ENCODE results near the gene VWC2.

VWC2 gene

GRCh38 chr7:49852619-49853462 is 79.4 kb downstream of the VWC2 start:
- DNase-seq: peak; percentile 41

DNA sequence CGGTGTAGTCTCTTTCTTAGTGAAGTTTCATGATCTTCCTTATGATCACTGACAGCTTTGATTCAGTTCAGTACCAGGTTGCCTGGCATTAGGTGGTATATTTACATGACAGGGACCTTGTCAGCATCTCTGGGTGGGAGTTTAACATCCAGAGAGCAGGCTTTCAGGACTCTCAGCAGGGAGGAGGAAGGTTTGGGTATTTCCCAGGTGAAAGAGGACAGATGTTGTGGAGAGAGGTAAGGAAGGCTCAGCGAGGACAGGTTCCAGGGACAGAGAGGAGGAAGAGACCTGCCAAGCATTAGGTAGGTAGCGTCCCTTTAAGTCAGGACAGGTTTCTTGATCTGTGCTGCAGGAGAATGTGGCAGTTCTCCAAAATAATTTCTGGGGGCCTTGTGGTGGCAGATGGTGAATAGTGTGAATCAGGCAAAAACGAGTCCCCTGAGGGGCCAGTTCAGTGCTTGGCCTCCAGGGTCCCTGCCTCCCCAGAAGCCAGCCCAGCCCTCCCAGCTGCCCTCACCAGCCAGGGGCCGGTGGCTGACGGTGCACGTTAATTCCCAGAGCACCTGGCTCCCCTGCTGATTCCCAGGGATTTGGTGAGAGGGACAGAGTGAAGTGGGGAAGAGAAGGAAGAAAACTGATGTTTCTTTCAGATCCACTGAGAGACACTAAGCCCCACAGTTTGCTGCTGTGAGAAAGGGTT is 82.0 kb downstream of the VWC2 start:
- no peak for DNase-seq

- no peak for DNase-seq
These were observed 86.9 kb downstream of the VWC2 start for GRCh38 chr7:49860293-49860692.

- no peak for DNase-seq
These were observed 92.8 kb downstream of the VWC2 start for GRCh38 chr7:49866076-49866735.

DNA sequence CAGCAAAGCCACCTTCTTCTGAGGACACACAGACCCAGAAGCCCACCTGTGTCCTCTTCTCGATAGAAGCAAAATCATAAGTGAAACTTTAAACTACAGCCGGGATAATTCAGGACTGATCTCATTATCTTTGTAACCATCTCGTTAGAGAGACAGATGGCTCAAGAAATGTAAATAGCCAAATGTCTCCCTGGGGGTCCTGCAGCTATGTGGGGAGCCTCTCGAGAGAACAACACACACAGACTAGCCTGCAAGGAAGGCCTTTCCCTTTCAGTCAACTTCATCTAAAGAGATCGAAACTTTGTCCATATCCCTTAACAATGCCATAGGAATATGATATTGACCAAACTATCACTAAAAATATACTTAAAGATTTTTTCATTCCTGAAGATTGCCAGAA is 93.5 kb downstream of the VWC2 start:
- DNase-seq: no peak

- DNase-seq: no peak
These were observed 100.0 kb downstream of the VWC2 start for GRCh38 chr7:49873420-49873819.

DNA sequence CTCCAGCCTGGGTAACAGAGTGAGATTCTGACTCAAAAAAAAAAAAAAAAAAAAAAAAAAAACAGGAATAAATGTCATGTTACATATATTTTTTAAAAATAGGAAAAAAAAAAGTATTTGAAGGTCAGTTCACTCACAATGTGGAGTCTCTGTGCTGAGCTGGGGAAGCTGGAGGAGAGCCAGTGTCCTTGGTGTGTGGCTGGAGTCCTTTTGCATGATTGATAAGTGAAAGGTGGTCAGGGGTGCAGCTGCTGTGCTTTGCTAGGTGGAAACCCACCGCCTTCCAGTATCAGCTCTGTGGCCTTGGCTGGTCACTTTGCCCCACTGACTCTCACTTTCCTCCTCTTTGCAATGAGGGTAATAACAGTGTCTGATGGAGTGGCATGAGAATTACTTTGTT is 101.9 kb downstream of the VWC2 start:
- no peak for DNase-seq

DNA sequence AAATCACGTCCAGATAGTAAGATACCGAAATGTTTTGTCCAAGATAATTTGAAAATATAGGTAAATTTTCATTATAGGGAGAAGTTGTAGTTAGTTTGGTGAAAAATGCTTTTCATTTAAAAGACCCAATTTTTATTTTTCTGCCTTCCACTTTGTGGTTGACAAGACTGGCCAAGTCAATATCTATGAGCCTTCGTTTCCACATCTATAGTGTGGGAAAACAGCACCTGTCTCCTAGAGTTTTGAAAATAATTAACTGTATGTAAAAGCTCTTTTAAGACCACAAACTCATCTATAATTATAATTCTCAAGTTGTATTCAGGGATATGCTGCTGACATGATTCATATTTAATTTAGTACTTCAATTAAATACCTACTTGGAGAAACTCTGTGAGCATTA is 102.8 kb downstream of the VWC2 start:
- no peak for DNase-seq

DNA sequence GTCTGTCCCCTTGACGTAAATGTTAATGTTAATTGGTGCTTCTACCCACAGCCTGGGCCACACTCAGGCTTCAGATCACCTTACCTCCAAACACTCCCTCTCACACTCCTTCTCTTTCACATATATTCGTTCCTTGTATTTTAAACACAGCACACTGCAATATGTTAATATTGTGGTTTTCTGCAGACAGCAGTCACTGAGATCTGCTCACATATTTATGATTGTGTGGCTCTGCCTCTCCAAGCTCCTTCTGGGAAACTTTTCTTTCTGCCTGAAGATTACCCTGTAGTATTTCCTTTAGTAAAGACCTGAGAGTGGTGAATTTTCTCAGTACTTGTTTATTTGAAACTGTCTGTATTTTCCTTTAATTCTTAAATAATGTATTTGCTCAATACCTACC is 104.7 kb downstream of the VWC2 start:
- DNase-seq: no peak

GRCh38 chr7:49878627-49879026 is 105.2 kb downstream of the VWC2 start:
- DNase-seq: no peak

DNA sequence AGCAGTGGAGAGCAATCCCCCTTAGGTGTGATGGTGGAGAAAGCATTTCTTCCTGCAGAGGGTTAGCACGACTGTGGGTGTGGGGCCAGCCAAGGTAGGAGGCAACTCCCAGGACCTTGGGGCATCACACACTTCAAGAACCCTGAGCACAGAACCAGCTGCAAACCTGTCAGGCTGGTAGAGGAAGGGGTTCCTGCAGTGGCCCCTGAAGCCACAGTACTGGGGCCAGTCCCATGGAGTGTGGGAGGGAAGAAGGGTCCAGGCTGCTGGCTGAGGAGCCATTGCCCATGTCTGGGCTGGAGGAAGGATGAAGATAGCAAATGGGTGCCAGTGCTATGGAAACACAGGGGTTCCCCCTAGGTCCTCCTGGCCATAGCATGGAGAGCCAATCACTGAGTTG is 110.5 kb downstream of the VWC2 start:
- DNase-seq: no peak

DNA sequence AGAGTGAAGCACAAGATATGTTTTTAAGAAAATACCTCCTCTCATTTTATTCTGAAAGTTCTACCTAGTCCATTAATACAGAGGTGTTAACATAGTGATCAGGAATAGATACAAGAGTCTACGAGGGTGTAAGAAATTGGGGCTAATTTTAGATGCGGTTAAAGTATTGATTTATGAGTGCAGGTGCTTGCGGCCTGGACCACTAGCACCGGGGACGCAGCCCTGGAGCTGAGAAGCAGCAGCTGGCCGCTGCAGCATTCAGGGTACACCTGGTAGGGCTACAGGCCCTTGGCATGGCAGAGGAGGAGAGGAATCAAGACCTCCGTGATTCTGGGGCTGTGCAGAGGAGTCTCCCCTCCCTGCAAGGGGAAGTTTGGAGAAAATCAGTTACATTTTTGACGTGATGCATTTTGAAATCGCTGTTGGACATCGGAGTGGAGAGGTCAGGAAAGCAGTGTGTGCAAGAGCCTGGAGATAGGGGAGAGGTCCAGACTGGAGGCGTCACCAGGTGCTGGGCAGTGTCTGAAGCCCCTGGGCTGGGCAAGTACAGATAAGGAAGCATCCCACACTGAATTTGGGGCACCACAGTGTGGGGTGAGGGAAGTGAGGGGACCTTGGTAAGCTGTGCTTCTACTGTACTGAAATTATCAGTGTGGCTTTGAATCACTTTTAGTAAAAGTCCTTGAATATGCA is 112.3 kb downstream of the VWC2 start:
- no peak for DNase-seq

- DNase-seq: no peak
These were observed 119.0 kb downstream of the VWC2 start for GRCh38 chr7:49892481-49892880.

- DNase-seq: no peak
These were observed 119.7 kb downstream of the VWC2 start for GRCh38 chr7:49893131-49893530.

DNA sequence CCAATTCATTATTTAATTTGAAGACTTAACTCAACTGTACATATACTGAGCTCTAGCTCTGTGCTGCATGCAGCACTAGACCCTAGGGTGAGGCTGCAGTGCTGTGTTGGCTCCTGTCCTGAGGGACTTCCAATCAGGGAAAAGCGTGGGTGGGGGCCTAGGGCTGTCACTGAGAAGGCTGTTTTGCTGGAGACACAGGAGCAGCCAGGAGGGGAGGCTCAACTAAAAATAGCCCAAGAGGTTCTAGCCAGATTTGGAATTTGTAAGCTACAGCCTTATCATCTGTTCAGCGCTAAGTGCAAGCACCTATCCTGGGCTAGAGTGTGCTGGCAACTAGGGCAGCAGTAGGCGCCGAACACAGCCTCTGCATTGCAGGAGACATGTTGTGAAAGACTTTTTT is 121.1 kb downstream of the VWC2 start:
- no peak for DNase-seq

DNA sequence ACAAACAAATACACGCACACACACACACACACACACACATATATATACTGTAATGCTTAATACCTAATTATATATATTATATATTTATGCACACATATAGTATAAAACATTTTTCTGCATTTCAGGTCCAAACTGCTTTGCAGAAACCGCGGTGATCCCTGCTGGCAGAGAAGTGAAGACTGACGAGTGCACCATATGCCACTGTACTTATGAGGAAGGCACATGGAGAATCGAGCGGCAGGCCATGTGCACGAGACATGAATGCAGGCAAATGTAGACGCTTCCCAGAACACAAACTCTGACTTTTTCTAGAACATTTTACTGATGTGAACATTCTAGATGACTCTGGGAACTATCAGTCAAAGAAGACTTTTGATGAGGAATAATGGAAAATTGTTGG is 138.5 kb downstream of the VWC2 start:
- DNase-seq: no peak

GRCh38 chr7:49926720-49927119 is 153.3 kb downstream of the VWC2 start:
- DNase-seq: no peak

DNA sequence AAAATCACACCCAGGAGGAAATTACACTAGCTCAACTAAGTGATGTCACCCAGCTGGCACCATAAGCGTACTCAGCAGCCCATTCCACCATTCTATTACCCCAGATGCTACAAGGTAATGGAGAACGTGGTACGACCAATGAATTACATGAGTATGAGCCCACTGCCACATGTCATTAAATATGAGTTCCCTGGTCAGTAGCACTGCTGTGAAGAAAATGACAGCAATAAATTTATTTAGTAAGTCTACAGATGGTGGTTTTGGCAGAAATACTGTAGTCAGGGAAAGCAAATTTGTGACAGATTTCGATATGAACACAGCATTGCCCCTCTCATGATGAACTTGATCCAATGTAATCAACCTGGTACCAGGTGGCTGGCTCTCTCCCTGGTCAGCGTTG is 154.2 kb downstream of the VWC2 start:
- no peak for DNase-seq

DNA sequence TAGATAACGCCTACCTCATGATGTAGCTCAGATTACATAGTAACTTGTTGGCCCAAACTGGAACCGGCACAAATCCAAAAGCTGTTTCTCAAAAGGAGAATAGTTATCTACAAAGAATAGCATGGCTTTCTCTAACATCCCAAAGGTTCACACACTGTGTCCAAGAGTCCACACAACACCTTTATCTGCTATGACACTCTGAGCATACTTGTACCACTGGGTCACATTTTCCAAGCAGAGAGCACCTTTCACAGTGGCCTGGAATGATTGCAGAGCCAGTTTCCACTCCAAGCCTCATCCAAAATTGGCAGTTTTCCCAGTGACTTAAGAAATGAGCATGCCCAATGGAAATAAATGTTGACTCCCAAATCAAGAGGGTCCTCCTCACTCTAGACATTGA is 155.3 kb downstream of the VWC2 start:
- no peak for DNase-seq

DNA sequence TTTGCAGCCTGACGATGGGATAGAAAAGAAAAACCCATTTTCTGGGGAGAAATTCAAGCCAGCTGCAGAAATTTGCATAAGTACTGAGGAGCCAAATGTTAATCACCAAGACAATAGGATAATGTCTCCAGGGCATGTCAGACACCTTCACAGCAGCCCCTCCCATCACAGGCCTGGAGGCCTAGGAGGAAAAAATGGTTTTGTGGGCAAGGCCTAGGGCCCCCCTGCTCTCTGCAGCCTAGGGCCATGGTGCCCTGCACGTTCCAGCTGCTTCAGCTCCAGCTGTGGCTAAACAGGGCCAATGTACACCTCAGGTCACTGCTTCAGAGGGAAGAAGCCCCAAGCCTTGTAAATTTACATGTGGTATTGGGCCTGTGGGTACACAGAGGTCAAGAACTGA is 158.2 kb downstream of the VWC2 start:
- DNase-seq: no peak

GRCh38 chr7:49937608-49938007 is 164.2 kb downstream of the VWC2 start:
- no peak for DNase-seq
